HEK293T (cell line): Measurements from ENCODE around the gene CYP4F22.

Source experiments
- ELF4 ChIP-seq: fragments of 450-650 bp; IDR thresholded peaks from 2 replicates; pipeline ENCODE4 v1.6.1; 2017; ENCODE audit warnings: antibody characterized with exemption
- FOXA1 ChIP-seq: fragments of 450-650 bp; IDR thresholded peaks from 2 replicates; pipeline ENCODE4 v1.6.1; 2016; ENCODE audit warnings: mild to moderate bottlenecking
- LEF1 ChIP-seq: fragments of 450-650 bp; IDR thresholded peaks from 2 replicates; pipeline ENCODE4 v1.6.1; 2017; ENCODE audit warnings: mild to moderate bottlenecking, borderline replicate concordance
- SP1 ChIP-seq: fragments of 450-650 bp; IDR thresholded peaks from 2 replicates; pipeline ENCODE4 v1.6.1; 2017
- SUZ12 ChIP-seq: fragments of 450-650 bp; IDR thresholded peaks from 2 replicates; pipeline ENCODE4 v1.6.1; 2016; ENCODE audit warnings: mild to moderate bottlenecking
- TARDBP ChIP-seq: fragments of 450-650 bp; IDR thresholded peaks from 2 replicates; pipeline ENCODE4 v1.6.1; 2016

DNA sequence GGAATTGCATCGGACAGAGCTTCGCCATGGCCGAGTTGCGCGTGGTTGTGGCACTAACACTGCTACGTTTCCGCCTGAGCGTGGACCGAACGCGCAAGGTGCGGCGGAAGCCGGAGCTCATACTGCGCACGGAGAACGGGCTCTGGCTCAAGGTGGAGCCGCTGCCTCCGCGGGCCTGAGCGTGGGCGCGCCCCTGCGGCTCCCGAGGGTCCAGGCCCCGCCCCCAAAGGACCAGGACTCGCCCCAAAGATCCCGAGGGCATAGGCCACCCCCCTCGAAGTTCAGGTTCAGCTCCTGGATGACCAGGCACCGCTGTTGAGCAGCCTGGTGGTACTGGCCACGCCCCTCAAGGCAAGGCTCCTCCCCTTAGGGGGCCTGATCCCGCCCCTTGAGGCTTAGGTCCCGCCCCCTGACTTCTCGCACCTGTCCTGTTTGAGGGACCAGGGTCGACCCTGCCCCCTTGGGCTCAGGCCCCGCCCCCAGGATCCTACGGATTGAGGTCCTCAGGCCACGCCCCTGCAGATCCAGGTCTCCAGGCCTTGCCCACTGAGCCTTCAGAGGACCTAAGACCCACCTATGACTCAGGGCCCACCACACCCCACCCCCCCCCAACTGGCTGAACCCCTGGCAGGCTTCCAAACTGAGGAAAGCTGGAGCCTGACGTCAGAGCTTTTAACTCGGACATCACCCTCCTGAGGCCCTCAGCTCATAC, 43.1 kb downstream of the CYP4F22 start:
- TF ChIP-seq FOXA1 (no peak), SUZ12 (no peak), TARDBP (no peak), LEF1 (no peak), ELF4 (no peak), SP1 (no peak)
